SK-N-SH (cell line): ENCODE measurements around the gene MALAT1. TPM values are rescaled to one million over a fixed set of nuclear protein-coding genes. Genes with fewer than 3 reads are reported as not detected.

Experiments
- CTCF ChIA-PET: fragments of 300-600, 350-600 bp; formaldehyde crosslinking; extraction: SDS; loops from one replicate; lab custom pipeline; 2021; lab: Yijun Ruan, JAX
- POLR2A ChIA-PET: fragments of 350-600 bp; sonication (Branson Sonifier 250); formaldehyde crosslinking; extraction: SDS; loops from one replicate; lab custom pipeline; 2020; ENCODE audit warnings: antibody characterized with exemption, inconsistent platforms; lab: Yijun Ruan, JAX
- DNase-seq: peaks from one replicate; pipeline ENCODE4 v3.0.0; 2012
- H2AFZ ChIP-seq: fragments of 200-600 bp; sonication (generic); 2 replicates; pipeline ENCODE4 v1.8.1; 2016; ENCODE audit warnings: antibody characterized with exemption, mild to moderate bottlenecking, low read depth
- H3F3A ChIP-seq: fragments of 200-600 bp; sonication (generic); replicated peaks from 2 replicates; pipeline ENCODE3; 2016; ENCODE audit warnings: antibody characterized with exemption, mild to moderate bottlenecking; ENCODE audit not compliant: insufficient read depth
- H3K27ac ChIP-seq, 2 experiments: fragments of 200-500 bp in 1 of 2; fragments of 200-600 bp in 1 of 2; sonication (Bioruptor generic) in 1 of 2; sonication (generic), shearing (Covaris generic) in 1 of 2; 2 replicates each; pipeline versions ENCODE4 v1.5.1 to v1.6.1; 2014 to 2016; ENCODE audit warnings: low read depth in 2 of 2, inconsistent platforms in 1 of 2, low read length in 1 of 2, mild to moderate bottlenecking in 1 of 2, mixed read lengths in 1 of 2
- H3K27me3 ChIP-seq: fragments of 200-600 bp; sonication (generic), shearing (Covaris generic); 2 replicates; pipeline ENCODE4 v1.6.1; 2016; ENCODE audit warnings: mixed run types; ENCODE audit not compliant: insufficient read depth
- H3K36me3 ChIP-seq, 2 experiments: fragments of 200-500 bp in 1 of 2; fragments of 200-600 bp in 1 of 2; sonication (Bioruptor generic) in 1 of 2; sonication (generic) in 1 of 2; replicated peaks in 1 of 2; 2 replicates each; pipeline versions ENCODE3 to v1.5.1; 2014 to 2016; ENCODE audit warnings: low read length in 1 of 2, mild to moderate bottlenecking in 1 of 2; ENCODE audit not compliant: insufficient read depth in 2 of 2, control insufficient read depth in 1 of 2
- H3K4me1 ChIP-seq, 2 experiments: fragments of 200-500 bp in 1 of 2; fragments of 200-600 bp in 1 of 2; sonication (Bioruptor generic) in 1 of 2; sonication (generic), shearing (Covaris generic) in 1 of 2; 2 replicates each; pipeline versions ENCODE4 v1.5.1 to v1.6.1; 2014 to 2016; ENCODE audit warnings: low read depth in 1 of 2, low read length in 1 of 2, mixed run types in 1 of 2; ENCODE audit not compliant: insufficient read depth in 2 of 2, control insufficient read depth in 1 of 2
- H3K4me2 ChIP-seq: fragments of 200-600 bp; sonication (generic), shearing (Covaris generic); 2 replicates; pipeline ENCODE4 v1.6.1; 2017; ENCODE audit warnings: mixed run types
- H3K4me3 ChIP-seq, 2 experiments: fragments of 200-500 bp in 1 of 2; fragments of 200-600 bp in 1 of 2; sonication (Bioruptor generic) in 1 of 2; sonication (generic), shearing (Covaris generic) in 1 of 2; 2 replicates each; pipeline versions ENCODE4 v1.5.1 to v1.8.1; 2014 to 2016; ENCODE audit warnings: low read depth in 2 of 2, inconsistent platforms in 1 of 2, low read length in 1 of 2, mild to moderate bottlenecking in 1 of 2, mixed read lengths in 1 of 2, moderate library complexity in 1 of 2
- H3K79me2 ChIP-seq: fragments of 200-600 bp; sonication (generic); 2 replicates; pipeline ENCODE4 v1.8.1; 2017; ENCODE audit warnings: mild to moderate bottlenecking; ENCODE audit not compliant: insufficient read depth
- H3K9ac ChIP-seq: fragments of 200-600 bp; sonication (generic); 2 replicates; pipeline ENCODE4 v1.6.1; 2017; ENCODE audit warnings: mixed run types
- H3K9me2 ChIP-seq: fragments of 200-600 bp; sonication (generic); 2 replicates; pipeline ENCODE4 v1.6.1; 2017; ENCODE audit warnings: mixed run types
- H3K9me3 ChIP-seq: fragments of 200-600 bp; sonication (generic); 2 replicates; pipeline ENCODE4 v1.6.1; 2017; ENCODE audit warnings: mixed run types, mild to moderate bottlenecking, moderate library complexity
- H4K20me1 ChIP-seq: fragments of 200-600 bp; sonication (generic); 2 replicates; pipeline ENCODE4 v1.6.1; 2017; ENCODE audit warnings: mild to moderate bottlenecking, mixed run types; ENCODE audit not compliant: insufficient read depth
- CTCF ChIP-seq: fragments of 200-600 bp; sonication (generic); IDR thresholded peaks from 2 replicates; pipeline ENCODE4 v1.6.1; 2017; ENCODE audit warnings: antibody characterized with exemption, mild to moderate bottlenecking, moderate library complexity
- ELF1 ChIP-seq: IDR thresholded peaks from 2 replicates; pipeline ENCODE4 v1.4.0; 2012
- FOXM1 ChIP-seq: IDR thresholded peaks from 2 replicates; pipeline ENCODE4 v1.4.0; 2012; ENCODE audit warnings: low read depth, mild to moderate bottlenecking
- GABPA ChIP-seq: IDR thresholded peaks from 2 replicates; pipeline ENCODE4 v1.4.0; 2012; ENCODE audit warnings: low read depth, mild to moderate bottlenecking
- RAD21 ChIP-seq: IDR thresholded peaks from 2 replicates; pipeline ENCODE4 v1.6.1; 2012; ENCODE audit warnings: mild to moderate bottlenecking, low read length
- REST ChIP-seq: IDR thresholded peaks from 2 replicates; pipeline ENCODE4 v1.6.1; 2012; ENCODE audit warnings: mild to moderate bottlenecking, low read depth, low read length, moderate library complexity
- RXRA ChIP-seq: IDR thresholded peaks from 2 replicates; pipeline ENCODE4 v1.4.0; 2012; ENCODE audit warnings: low read depth, mild to moderate bottlenecking, borderline replicate concordance
- TAF1 ChIP-seq: IDR thresholded peaks from 2 replicates; pipeline ENCODE4 v1.6.1; 2012; ENCODE audit warnings: low read depth, mild to moderate bottlenecking, low read length, moderate library complexity, borderline replicate concordance
- TCF12 ChIP-seq: IDR thresholded peaks from 2 replicates; pipeline ENCODE4 v1.4.0; 2012
- WGBS: methylation state at CpG from one replicate; pipeline ENCODE4 v1.1.6; 2017; ENCODE audit warnings: low lambda C conversion rate; 5-methylcytosine and 5-hydroxymethylcytosine counted together
- polyA plus RNA-seq, 3 experiments: library from polyadenylated mRNA; depleted of rRNA; stranded (reverse); fragments of >200 nt; gene quantifications; 2 replicates each; pipeline ENCODE4 v1.2.3, GENCODE V29; 2012

MALAT1 gene
- polyA plus RNA-seq, 1 of the 3 experiments (the other 2 are of a cell fraction) = 285 TPM

- DNase-seq = no peak
- Histone ChIP-seq H3K4me1 (no peaks in the 10 kb centered on the region), H3K9me3 (no peaks in the 10 kb centered on the region), H3K79me2 (peaks cover 4% of the 10 kb centered on the region), H3K36me3 (peaks cover 12 to 50% of the 10 kb centered on the region in 2 experiments), H3K4me2 (no peak overlapping the region), H3K27ac (no peak overlapping the region), H3K9ac (no peak overlapping the region), H3F3A (peaks cover 30% of the 10 kb centered on the region), H4K20me1 (peaks cover 5% of the 10 kb centered on the region; the same call in 1 of the 2 replicates), H3K9me2 (no peaks in the 10 kb centered on the region), H2AFZ (no peak overlapping the region)
- CTCF ChIA-PET = interaction anchor here (1.2 to 1.7 kb wide), 3 partner anchors 9 to 61 kb away, joined by 3 to 5 read pairs (median 3); no protein-coding TSS in a partner anchor
- over 99% methylated on average over 11 of the region's 15 CpGs for WGBS
- POLR2A ChIA-PET = interaction anchor here (0.7 kb wide), 1 partner anchor 110 kb away, joined by 3 read pairs; the partner anchor contains the start of gene NEAT1
- no peak for TF ChIP-seq RXRA
- TF ChIP-seq CTCF = no peak
- TF ChIP-seq ELF1 = no peak
- TF ChIP-seq, all 33 proteins: peak for 0
- Histone ChIP-seq H3K27me3 (no peaks in the 10 kb centered on the region), H3K4me3 (no peak overlapping the region)
These were observed 33.7 kb downstream of the MALAT1 start for GRCh38 chr11:65532388-65533064.

- CTCF ChIA-PET = interaction anchor here (1.2 to 13.1 kb wide), 3 partner anchors 17 to 91 kb away, joined by 3 to 295 read pairs (median 3); partner anchors contain the start of genes EHBP1L1, FAM89B and ZNRD2
- Histone ChIP-seq H3K27ac (no peak overlapping the region), H3K9ac (no peak overlapping the region), H3K9me2 (no peaks in the 10 kb centered on the region), H3K4me1 (peaks cover under 1% of the 10 kb centered on the region in 2 experiments; a peak in 1 of 4 replicates), H3K36me3 (peaks cover 9 to 53% of the 10 kb centered on the region in 2 experiments), H4K20me1 (peaks cover 20% of the 10 kb centered on the region), H3K4me3 (no peak overlapping the region), H3K27me3 (no peaks in the 10 kb centered on the region), H3K4me2 (no peak overlapping the region), H3F3A (peaks cover 36% of the 10 kb centered on the region), H3K9me3 (no peaks in the 10 kb centered on the region), H2AFZ (no peak overlapping the region), H3K79me2 (no peaks in the 10 kb centered on the region)
- DNase-seq = no peak
- 100% methylated on average over 3 of the region's 9 CpGs for WGBS
- POLR2A ChIA-PET = no interaction called here
- TF ChIP-seq RXRA (no peak), GABPA (no peak)
These were observed 36.3 kb downstream of the MALAT1 start for GRCh38 chr11:65535102-65535501.

- CTCF ChIA-PET = interaction anchor here (0.7 to 13.1 kb wide), 3 partner anchors 16 to 51 kb away, joined by 3 to 295 read pairs (median 4); partner anchors contain the start of genes EHBP1L1, FAM89B and ZNRD2
- H3K27me3 ChIP-seq = no peaks in the 10 kb centered on the region
- TF ChIP-seq REST = no peak
- no peak for TF ChIP-seq RAD21
- no peak for TF ChIP-seq CTCF
- TF ChIP-seq FOXM1 = no peak
- TF ChIP-seq TAF1 = no peak
- TF ChIP-seq ELF1 = no peak
- TF ChIP-seq TCF12 = no peak
These were observed 37.8 kb downstream of the MALAT1 start for GRCh38 chr11:65536412-65537295.

More at GRCh38 chr11:65536412-65537295, 37.8 kb downstream of the MALAT1 start:
- WGBS = 95% methylated on average over 10 of the region's 12 CpGs
- H3K9ac ChIP-seq = no peak overlapping the region
- peaks cover 3 to 40% of the 10 kb centered on the region in 2 experiments for H3K36me3 ChIP-seq
- H3K9me2 ChIP-seq = no peaks in the 10 kb centered on the region
- no peaks in the 10 kb centered on the region for H3K79me2 ChIP-seq
- H3K9me3 ChIP-seq = no peaks in the 10 kb centered on the region
- peaks cover 4 to 12% of the 10 kb centered on the region in 2 experiments; a peak in 1 of 4 replicates for H3K4me1 ChIP-seq
- no peak overlapping the region for H3K4me3 ChIP-seq
- no peak overlapping the region for H3K27ac ChIP-seq
- POLR2A ChIA-PET = interaction anchor here (0.7 to 1.2 kb wide), 2 partner anchors 11 to 1232 kb away, joined by 3 to 4 read pairs; partner anchors contain the start of gene SCYL1
- no peak overlapping the region for H3K4me2 ChIP-seq
- H3F3A ChIP-seq = peaks cover 48% of the 10 kb centered on the region
- peaks cover 20% of the 10 kb centered on the region for H4K20me1 ChIP-seq
- no peak for DNase-seq
- no peak overlapping the region for H2AFZ ChIP-seq
